Measurements from ENCODE around the gene SLC9A4. TPM values are rescaled to one million over a fixed set of nuclear protein-coding genes. Genes with fewer than 3 reads are reported as not detected.

The SLC9A4 gene
- total and polyA plus RNA-seq, 2 of the 4 experiments (the other 2 are of a cell fraction), result not detected

GRCh38 chr2:102499558-102499957 lies 26.5 kb downstream of the SLC9A4 start:
- H3K79me1 ChIP-seq (ENCODE audit: low read depth in 1 of 2, low read length in 2 of 2), result no peaks in the 10 kb centered on the region
- ATAC-seq (ENCODE audit: low read depth) (no peak), DNase-seq (no peak)
- no peaks in the 10 kb centered on the region for H4K20me1 ChIP-seq (ENCODE audit: insufficient read depth, low read length)
- H2AK5ac ChIP-seq (ENCODE audit: low read depth, low read length), result no peak overlapping the region
- H2AFZ ChIP-seq (replicated peaks; ENCODE audit: low read length, poor library complexity), result no peak overlapping the region
- no peak overlapping the region for H2BK15ac ChIP-seq (ENCODE audit: low read depth, low read length)
- no peak overlapping the region for H3K18ac ChIP-seq (ENCODE audit: low read depth, low read length)
- no peak overlapping the region for H2AK9ac ChIP-seq (replicated peaks; ENCODE audit: low read depth, low read length, poor library complexity)
- H3K4ac ChIP-seq (ENCODE audit: low read depth, low read length), result no peak overlapping the region
- H3K36me3 ChIP-seq (ENCODE audit: control insufficient read depth, insufficient read depth, low read length), result no peaks in the 10 kb centered on the region
- no peak overlapping the region for H4K5ac ChIP-seq (ENCODE audit: low read depth, low read length)
- TF ChIP-seq ELK1 (IDR thresholded peaks at IDR 0.05; ENCODE audit: borderline replicate concordance, low read depth, low read length) (no peak), BHLHE40 (IDR thresholded peaks at IDR 0.05; ENCODE audit: low read depth, low read length) (no peak), MXI1 (IDR thresholded peaks at IDR 0.05; ENCODE audit: borderline replicate concordance, low read depth, low read length) (no peak), FOS (IDR thresholded peaks at IDR 0.05; ENCODE audit: low read depth, low read length) (no peak), RAD21 (IDR thresholded peaks at IDR 0.05; ENCODE audit: low read length) (no peak), RFX5 (IDR thresholded peaks at IDR 0.05; ENCODE audit: low read depth, low read length) (no peak), USF2 (IDR thresholded peaks at IDR 0.05; ENCODE audit: low read depth, low read length) (no peak), POLR2A (IDR thresholded peaks at IDR 0.05; ENCODE audit: low read depth, low read length) (no peak), SMC3 (IDR thresholded peaks at IDR 0.05; ENCODE audit: low read depth, low read length) (no peak), CEBPB (IDR thresholded peaks at IDR 0.05; ENCODE audit: low read depth, low read length) (no peak), MAFK (IDR thresholded peaks at IDR 0.05; ENCODE audit: low read depth, low read length) (no peak), CHD1 (IDR thresholded peaks at IDR 0.05; ENCODE audit: low read depth, low read length) (no peak), NFE2L2 (IDR thresholded peaks at IDR 0.05; ENCODE audit: low read depth, low read length) (no peak), MAZ (IDR thresholded peaks at IDR 0.05; ENCODE audit: borderline replicate concordance, low read depth, low read length) (no peak), RCOR1 (IDR thresholded peaks at IDR 0.05; ENCODE audit: insufficient replicate concordance, low read length) (no peak)
- TF ChIP-seq, protein P1, sequence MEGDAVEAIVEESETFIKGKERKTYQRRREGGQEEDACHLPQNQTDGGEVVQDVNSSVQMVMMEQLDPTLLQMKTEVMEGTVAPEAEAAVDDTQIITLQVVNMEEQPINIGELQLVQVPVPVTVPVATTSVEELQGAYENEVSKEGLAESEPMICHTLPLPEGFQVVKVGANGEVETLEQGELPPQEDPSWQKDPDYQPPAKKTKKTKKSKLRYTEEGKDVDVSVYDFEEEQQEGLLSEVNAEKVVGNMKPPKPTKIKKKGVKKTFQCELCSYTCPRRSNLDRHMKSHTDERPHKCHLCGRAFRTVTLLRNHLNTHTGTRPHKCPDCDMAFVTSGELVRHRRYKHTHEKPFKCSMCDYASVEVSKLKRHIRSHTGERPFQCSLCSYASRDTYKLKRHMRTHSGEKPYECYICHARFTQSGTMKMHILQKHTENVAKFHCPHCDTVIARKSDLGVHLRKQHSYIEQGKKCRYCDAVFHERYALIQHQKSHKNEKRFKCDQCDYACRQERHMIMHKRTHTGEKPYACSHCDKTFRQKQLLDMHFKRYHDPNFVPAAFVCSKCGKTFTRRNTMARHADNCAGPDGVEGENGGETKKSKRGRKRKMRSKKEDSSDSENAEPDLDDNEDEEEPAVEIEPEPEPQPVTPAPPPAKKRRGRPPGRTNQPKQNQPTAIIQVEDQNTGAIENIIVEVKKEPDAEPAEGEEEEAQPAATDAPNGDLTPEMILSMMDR (conservative IDR thresholded peaks at IDR 0.05; ENCODE audit: low read depth, low read length), result no peak
- no peaks in the 10 kb centered on the region for H3K4me1 ChIP-seq (ENCODE audit: control insufficient read depth, insufficient read depth, low read length)
- intact Hi-C loops (cut with micrococcal nuclease) (no loop called here), dilution Hi-C loops (cut with HindIII; ENCODE audit: low sequenced_read_pairs, unreplicated experiment) (no loop called here), in situ Hi-C loops (cut with MboI; ENCODE audit: low sequenced_read_pairs) (no loop called here)
- no CpG with 5 or more reads among the region's 1 CpG for WGBS, 2 experiments (ENCODE audit: extremely low coverage in 2 of 2, insufficient read length in 1 of 2)
- H3K14ac ChIP-seq (replicated peaks; ENCODE audit: low read depth, low read length), result no peak overlapping the region
- ChIA-PET CTCF (no interaction called here), POLR2A (ENCODE audit: unreplicated experiment) (no interaction called here)
- no peak overlapping the region for H2BK5ac ChIP-seq (ENCODE audit: low read depth, low read length, poor library complexity, severe bottlenecking)
- H3K4me2 ChIP-seq (ENCODE audit: low read depth, low read length), result no peak overlapping the region
- H3K9ac ChIP-seq (ENCODE audit: low read depth, low read length), result no peak overlapping the region
- no peak overlapping the region for H3K27ac ChIP-seq (ENCODE audit: insufficient read depth, low read length)
- H2BK20ac ChIP-seq (ENCODE audit: low read depth, low read length), result no peak overlapping the region
- H3K9me3 ChIP-seq (ENCODE audit: control insufficient read depth, insufficient read depth, low read length), result no peaks in the 10 kb centered on the region
- H4K8ac ChIP-seq (ENCODE audit: low read depth in 2 of 2, low read length in 2 of 2), result no peak overlapping the region
- no peaks in the 10 kb centered on the region for H3K9me1 ChIP-seq (ENCODE audit: insufficient read depth, low read length)
- H3K56ac ChIP-seq (ENCODE audit: extremely low read depth, insufficient read depth, low read length), result no peak overlapping the region
- no peak overlapping the region for H2BK120ac ChIP-seq (ENCODE audit: low read depth, low read length)
- no peak overlapping the region for H3K4me3 ChIP-seq (ENCODE audit: insufficient read depth, low read depth, low read length)
- no peak overlapping the region for H4K91ac ChIP-seq (ENCODE audit: insufficient read depth, low read depth, low read length)
- no peak overlapping the region for H3K23ac ChIP-seq (ENCODE audit: low read depth, low read length)
- H3K27me3 ChIP-seq (ENCODE audit: control insufficient read depth, insufficient read depth, low read length), result peaks cover 4% of the 10 kb centered on the region
- BruUV-seq (replicated peaks), result no TSS peak
